ENCODE data around the gene UGCG.

DNA sequence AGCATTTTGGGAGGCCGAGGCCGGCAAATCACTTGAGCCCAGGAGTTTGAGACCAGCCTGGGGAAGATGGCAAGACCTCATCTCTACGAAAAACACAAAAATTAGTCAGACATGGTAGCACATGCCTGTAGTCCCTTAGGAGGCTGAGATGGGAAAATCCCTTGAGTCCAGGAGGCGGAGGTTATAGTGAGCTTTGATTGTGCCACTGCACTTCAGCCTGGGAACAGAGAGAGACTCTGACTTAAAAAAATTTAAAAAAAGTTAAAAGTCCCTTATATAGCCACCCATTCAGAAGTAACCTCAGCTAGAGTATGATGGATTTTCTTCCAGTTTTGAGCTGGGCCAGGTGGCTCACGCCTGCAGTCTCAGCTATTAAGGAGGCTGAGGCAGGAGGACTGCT is 72.4 kb downstream of the UGCG start:
- TF ChIP-seq, protein P1, sequence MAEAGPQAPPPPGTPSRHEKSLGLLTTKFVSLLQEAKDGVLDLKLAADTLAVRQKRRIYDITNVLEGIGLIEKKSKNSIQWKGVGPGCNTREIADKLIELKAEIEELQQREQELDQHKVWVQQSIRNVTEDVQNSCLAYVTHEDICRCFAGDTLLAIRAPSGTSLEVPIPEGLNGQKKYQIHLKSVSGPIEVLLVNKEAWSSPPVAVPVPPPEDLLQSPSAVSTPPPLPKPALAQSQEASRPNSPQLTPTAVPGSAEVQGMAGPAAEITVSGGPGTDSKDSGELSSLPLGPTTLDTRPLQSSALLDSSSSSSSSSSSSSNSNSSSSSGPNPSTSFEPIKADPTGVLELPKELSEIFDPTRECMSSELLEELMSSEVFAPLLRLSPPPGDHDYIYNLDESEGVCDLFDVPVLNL (IDR thresholded peaks at IDR 0.05; ENCODE audit: low read depth, low read length) = no peak
- TF ChIP-seq YY1 (IDR thresholded peaks at IDR 0.05; ENCODE audit: low read depth, low read length) (0 out of 2 replicates have a peak, but pooled peaks have one; percentile 17), MEF2A (IDR thresholded peaks at IDR 0.05; ENCODE audit: insufficient read depth, low read depth, low read length) (no peak), GATAD2B (conservative IDR thresholded peaks at IDR 0.05; ENCODE audit: low read depth) (no peak), SMC3 (IDR thresholded peaks at IDR 0.05; ENCODE audit: borderline replicate concordance, low read length) (no peak), MXI1 (IDR thresholded peaks at IDR 0.05; ENCODE audit: low read depth, low read length) (no peak), ZZZ3 (IDR thresholded peaks at IDR 0.05; ENCODE audit: control insufficient read depth, insufficient read length, low read depth) (no peak), HDGF (IDR thresholded peaks at IDR 0.05) (no peak), BRCA1 (IDR thresholded peaks at IDR 0.05; ENCODE audit: low read depth, low read length) (no peak), RELA (IDR thresholded peaks at IDR 0.05; ENCODE audit: borderline replicate concordance, partially characterized antibody) (no peak), TCF12 (IDR thresholded peaks at IDR 0.05; ENCODE audit: low read depth, low read length) (no peak), POLR2A (IDR thresholded peaks at IDR 0.05; ENCODE audit: low read depth, low read length) (no peak)
- TF ChIP-seq, protein P2, sequence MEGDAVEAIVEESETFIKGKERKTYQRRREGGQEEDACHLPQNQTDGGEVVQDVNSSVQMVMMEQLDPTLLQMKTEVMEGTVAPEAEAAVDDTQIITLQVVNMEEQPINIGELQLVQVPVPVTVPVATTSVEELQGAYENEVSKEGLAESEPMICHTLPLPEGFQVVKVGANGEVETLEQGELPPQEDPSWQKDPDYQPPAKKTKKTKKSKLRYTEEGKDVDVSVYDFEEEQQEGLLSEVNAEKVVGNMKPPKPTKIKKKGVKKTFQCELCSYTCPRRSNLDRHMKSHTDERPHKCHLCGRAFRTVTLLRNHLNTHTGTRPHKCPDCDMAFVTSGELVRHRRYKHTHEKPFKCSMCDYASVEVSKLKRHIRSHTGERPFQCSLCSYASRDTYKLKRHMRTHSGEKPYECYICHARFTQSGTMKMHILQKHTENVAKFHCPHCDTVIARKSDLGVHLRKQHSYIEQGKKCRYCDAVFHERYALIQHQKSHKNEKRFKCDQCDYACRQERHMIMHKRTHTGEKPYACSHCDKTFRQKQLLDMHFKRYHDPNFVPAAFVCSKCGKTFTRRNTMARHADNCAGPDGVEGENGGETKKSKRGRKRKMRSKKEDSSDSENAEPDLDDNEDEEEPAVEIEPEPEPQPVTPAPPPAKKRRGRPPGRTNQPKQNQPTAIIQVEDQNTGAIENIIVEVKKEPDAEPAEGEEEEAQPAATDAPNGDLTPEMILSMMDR (IDR thresholded peaks at IDR 0.05 in 2 of 3, conservative IDR thresholded peaks at IDR 0.05 in 1 of 3; ENCODE audit: control insufficient read depth in 2 of 3, extremely low read depth in 1 of 3, insufficient read depth in 1 of 3, low read depth in 3 of 3, low read length in 3 of 3) = no peak
- TF ChIP-seq, protein P3, sequence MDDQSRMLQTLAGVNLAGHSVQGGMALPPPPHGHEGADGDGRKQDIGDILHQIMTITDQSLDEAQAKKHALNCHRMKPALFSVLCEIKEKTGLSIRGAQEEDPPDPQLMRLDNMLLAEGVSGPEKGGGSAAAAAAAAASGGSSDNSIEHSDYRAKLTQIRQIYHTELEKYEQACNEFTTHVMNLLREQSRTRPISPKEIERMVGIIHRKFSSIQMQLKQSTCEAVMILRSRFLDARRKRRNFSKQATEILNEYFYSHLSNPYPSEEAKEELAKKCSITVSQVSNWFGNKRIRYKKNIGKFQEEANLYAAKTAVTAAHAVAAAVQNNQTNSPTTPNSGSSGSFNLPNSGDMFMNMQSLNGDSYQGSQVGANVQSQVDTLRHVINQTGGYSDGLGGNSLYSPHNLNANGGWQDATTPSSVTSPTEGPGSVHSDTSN (IDR thresholded peaks at IDR 0.05; ENCODE audit: insufficient replicate concordance, low read depth, low read length) = no peak

Measured in GM12878 (cell line).